ENCODE results near the gene OSBPL8. TPM values are rescaled to one million over a fixed set of nuclear protein-coding genes. Genes with fewer than 3 reads are reported as not detected.

The OSBPL8 gene
- total and polyA plus RNA-seq, 2 of the 8 experiments (the other 6 are each of a cell fraction or from before 2014, with no cell fraction given) = 10.9 to 81.1 TPM

DNA sequence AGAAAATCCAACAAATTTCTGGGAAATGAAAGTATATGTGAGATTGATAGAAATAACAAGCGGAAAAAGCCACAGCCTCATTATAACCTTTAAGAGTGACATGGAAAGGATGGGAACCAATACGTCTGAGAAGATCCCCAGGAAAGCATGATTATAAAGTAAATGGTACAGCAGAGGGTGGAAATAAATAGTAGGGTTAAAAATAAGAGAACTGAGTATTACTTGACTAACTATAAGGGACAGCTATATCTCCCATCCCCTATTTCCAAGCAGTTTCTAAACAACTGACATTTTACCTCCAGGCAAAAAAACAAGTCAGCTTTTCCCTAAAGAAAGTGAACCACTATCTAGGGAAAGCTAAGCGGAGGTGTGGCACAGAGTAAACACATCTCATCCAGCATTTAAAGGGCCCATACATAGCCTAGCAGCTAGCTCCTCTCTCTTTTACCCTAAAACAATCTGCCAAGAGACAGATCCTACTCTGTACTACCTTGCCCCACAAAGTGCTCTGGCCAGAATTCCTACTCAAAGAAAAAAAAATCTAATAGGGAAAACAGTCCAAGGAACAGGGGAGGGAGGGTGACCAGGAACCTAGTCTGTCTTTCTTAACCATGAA is 11.2 kb downstream of the OSBPL8 start:
- Histone ChIP-seq H3K36me3 (ENCODE audit: control insufficient read depth in 2 of 4, insufficient read depth in 4 of 4, low read length in 3 of 4) (no peaks in the 10 kb centered on the region), H3K23me2 (ENCODE audit: low read depth, low read length) (no peaks in the 10 kb centered on the region), H2BK120ac (replicated peaks; ENCODE audit: low read depth, low read length) (no peak overlapping the region), H3K27ac (ENCODE audit: low read depth, low read length) (no peak overlapping the region), H2BK15ac (ENCODE audit: low read length) (no peak overlapping the region), H3K79me1 (ENCODE audit: low read depth, low read length) (peaks cover 2% of the 10 kb centered on the region; the same call in 1 of the 2 replicates), H2BK20ac (ENCODE audit: low read length) (no peak overlapping the region), H3K4me2 (ENCODE audit: insufficient read depth in 1 of 2, low read depth in 2 of 2, low read length in 2 of 2) (peak overlapping the region in 1 of 2 experiments; percentile 27; a peak in 1 of 4 replicates), H3K14ac (ENCODE audit: insufficient read length) (no peak overlapping the region), H3K4ac (replicated peaks; ENCODE audit: insufficient read length, low read depth, low read length) (no peak overlapping the region), H3K27me3 (replicated peaks in 1 of 4; ENCODE audit: control insufficient read depth in 3 of 4, extremely low read depth in 1 of 4, insufficient read depth in 3 of 4, low read length in 3 of 4) (no peaks in the 10 kb centered on the region), H4K91ac (replicated peaks; ENCODE audit: insufficient read length, low read length) (no peak overlapping the region), H3K79me2 (ENCODE audit: control insufficient read depth in 1 of 2, insufficient read depth in 2 of 2, low read length in 2 of 2) (peaks cover 0 to 96% of the 10 kb centered on the region in 2 experiments; a peak in 3 of 4 replicates), H2BK12ac (ENCODE audit: low read depth, low read length) (no peak overlapping the region), H3K23ac (ENCODE audit: insufficient read length) (no peak overlapping the region), H3K18ac (ENCODE audit: extremely low read depth, low read length) (no peak overlapping the region), H3K9ac (replicated peaks in 1 of 4; ENCODE audit: extremely low read depth in 1 of 4, low read depth in 3 of 4, low read length in 3 of 4) (no peak overlapping the region), H4K8ac (ENCODE audit: extremely low read depth, insufficient read depth, low read length) (no peak overlapping the region), H3K9me3 (ENCODE audit: insufficient read depth in 2 of 2, low read depth in 1 of 2, low read length in 1 of 2) (no peaks in the 10 kb centered on the region), H4K20me1 (replicated peaks in 1 of 2; ENCODE audit: control insufficient read depth in 1 of 2, insufficient read depth in 2 of 2, low read length in 2 of 2) (peaks cover 3 to 8% of the 10 kb centered on the region in 2 experiments), H2AK5ac (ENCODE audit: low read depth, low read length) (no peak overlapping the region), H3K4me1 (replicated peaks in 1 of 4; ENCODE audit: control insufficient read depth in 3 of 4, insufficient read depth in 4 of 4, low read length in 3 of 4) (peaks cover 0 to 16% (median 6%) of the 10 kb centered on the region in 4 experiments; a peak in 5 of 7 replicates), H2BK5ac (ENCODE audit: low read depth, low read length) (no peak overlapping the region), H4K5ac (ENCODE audit: insufficient read length, low read depth, low read length) (no peak overlapping the region), H2AFZ (ENCODE audit: low read length) (no peak overlapping the region), H3K4me3 (ENCODE audit: extremely low read depth in 1 of 4, insufficient read depth in 2 of 4, low read depth in 3 of 4, low read length in 4 of 4) (no peak overlapping the region), H3K56ac (replicated peaks; ENCODE audit: insufficient read length, low read depth, low read length) (no peak overlapping the region)
- 79% methylated on average over 3 of the region's 3 CpGs; no CpG with 5 or more reads in 1 of the 2 experiments for WGBS, 2 experiments (ENCODE audit: extremely low coverage in 1 of 2, insufficient coverage in 1 of 2, insufficient read length in 1 of 2, insufficient replicate concordance in 2 of 2, low coverage in 1 of 2, low lambda C conversion rate in 2 of 2, missing lambda C conversion rate in 1 of 2)
- ChIA-PET POLR2A (ENCODE audit: partially characterized antibody) (interaction anchor here (0.8 kb wide), 1 partner anchor 11 kb away, joined by 4 read pairs; the partner anchor contains the start of gene OSBPL8), CTCF (ENCODE audit: partially characterized antibody) (no interaction called here)
- DNase-seq (ENCODE audit: low read depth in 1 of 2, low spot score in 2 of 2) (no peak), FAIRE-seq (no peak)
- TF ChIP-seq RNF2 (IDR thresholded peaks at IDR 0.05; ENCODE audit: borderline replicate concordance, low read depth, low read length, missing control alignments, poor library complexity, severe bottlenecking) (no peak), HDAC6 (IDR thresholded peaks at IDR 0.05; ENCODE audit: low read depth, low read length) (no peak), HDAC2 (IDR thresholded peaks at IDR 0.05; ENCODE audit: borderline replicate concordance in 1 of 2, low read depth in 2 of 2, low read length in 2 of 2) (no peak)
- TF ChIP-seq, protein P1, sequence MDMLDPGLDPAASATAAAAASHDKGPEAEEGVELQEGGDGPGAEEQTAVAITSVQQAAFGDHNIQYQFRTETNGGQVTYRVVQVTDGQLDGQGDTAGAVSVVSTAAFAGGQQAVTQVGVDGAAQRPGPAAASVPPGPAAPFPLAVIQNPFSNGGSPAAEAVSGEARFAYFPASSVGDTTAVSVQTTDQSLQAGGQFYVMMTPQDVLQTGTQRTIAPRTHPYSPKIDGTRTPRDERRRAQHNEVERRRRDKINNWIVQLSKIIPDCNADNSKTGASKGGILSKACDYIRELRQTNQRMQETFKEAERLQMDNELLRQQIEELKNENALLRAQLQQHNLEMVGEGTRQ (IDR thresholded peaks at IDR 0.05; ENCODE audit: low read length) = no peak

Data from H1 (cell line).